Endothelial cell of umbilical vein (primary cell): ENCODE measurements around the gene MIER2. TPM values are rescaled to one million over a fixed set of nuclear protein-coding genes. Genes with fewer than 3 reads are reported as not detected.
A peak's percentile ranks its signal among the peaks of the same experiment; 100 is the strongest.

ENCODE experiments used
- BruUV-seq: library from RNA; stranded (reverse); fragments of 400-500 nt; replicated peaks from 2 replicates; lab custom pipeline; 2021; lab: Mats Ljungman, UMichigan
- CTCF ChIA-PET: fragments of 300-600, 350-600 bp; sonication (Branson Sonifier 250); formaldehyde crosslinking; loops from one replicate; lab custom pipeline; 2021; ENCODE audit warnings: antibody characterized with exemption, inconsistent platforms; lab: Charles Lee
- POLR2A ChIA-PET: fragments of 300-600, 350-600 bp; sonication (Branson Sonifier 250); formaldehyde crosslinking; loops from one replicate; lab custom pipeline; 2021; ENCODE audit warnings: antibody characterized with exemption, inconsistent platforms; lab: Charles Lee
- DNase-seq: peaks from one replicate; pipeline ENCODE4 v3.0.0-alpha.2; 2011; ENCODE audit warnings: low read depth, low spot score
- FAIRE-seq: peaks from 2 replicates; lab custom pipeline; 2011; peaks lifted over from hg19 to GRCh38; lab: Jason Lieb, UNC
- H2AFZ ChIP-seq: 2 replicates; pipeline ENCODE4 v1.6.0; 2012; ENCODE audit warnings: low read depth, low read length, control low read depth, inconsistent platforms
- H3K27ac ChIP-seq: 2 replicates; pipeline ENCODE4 v1.5.1; 2011; ENCODE audit warnings: low read depth, mild to moderate bottlenecking, control low read depth, low read length, moderate library complexity; ENCODE audit not compliant: insufficient read depth
- H3K27me3 ChIP-seq, 2 experiments: 2 replicates each; pipeline versions ENCODE4 v1.6.0 to v1.6.1; 2011; ENCODE audit warnings: low read length in 2 of 2, mixed read lengths in 1 of 2; ENCODE audit not compliant: control insufficient read depth in 2 of 2, insufficient read depth in 2 of 2
- H3K36me3 ChIP-seq, 2 experiments: 2 replicates in 1 of 2; 3 replicates in 1 of 2; pipeline ENCODE4 v1.5.1; 2011; ENCODE audit warnings: low read length in 2 of 2, mild to moderate bottlenecking in 1 of 2, moderate library complexity in 1 of 2; ENCODE audit not compliant: control insufficient read depth in 2 of 2, insufficient read depth in 2 of 2; ENCODE audit errors: extremely low read depth in 1 of 2
- H3K4me1 ChIP-seq: 3 replicates; pipeline ENCODE4 v1.5.1; 2011; ENCODE audit warnings: mild to moderate bottlenecking, low read length; ENCODE audit not compliant: control insufficient read depth, insufficient read depth; ENCODE audit errors: extremely low read depth
- H3K4me2 ChIP-seq: 2 replicates; pipeline ENCODE4 v1.6.1; 2011; ENCODE audit warnings: low read length, control low read depth, mixed read lengths; ENCODE audit not compliant: insufficient read depth
- H3K4me3 ChIP-seq, 3 experiments: fragments of 200-600 bp in 1 of 3; sonication (generic), shearing (Covaris generic) in 1 of 3; replicated peaks in 1 of 3; 2 replicates each; pipeline ENCODE4 v1.5.1; 2011 to 2016; ENCODE audit warnings: control low read depth in 3 of 3, low read length in 3 of 3, mild to moderate bottlenecking in 2 of 3, inconsistent platforms in 1 of 3, low read depth in 1 of 3, moderate library complexity in 1 of 3; ENCODE audit not compliant: insufficient read depth in 1 of 3
- H3K79me2 ChIP-seq: 2 replicates; pipeline ENCODE4 v1.6.0; 2012; ENCODE audit warnings: low read length, inconsistent platforms; ENCODE audit not compliant: control insufficient read depth, insufficient read depth
- H3K9ac ChIP-seq: replicated peaks from 2 replicates; pipeline ENCODE3; 2011; ENCODE audit warnings: low read length, control low read depth; ENCODE audit not compliant: insufficient read depth; ENCODE audit errors: extremely low read depth
- H3K9me1 ChIP-seq: replicated peaks from 3 replicates; pipeline ENCODE4 v1.6.0; 2011; ENCODE audit warnings: mild to moderate bottlenecking, low read length; ENCODE audit not compliant: control insufficient read depth, insufficient read depth; ENCODE audit errors: extremely low read depth
- H3K9me3 ChIP-seq: replicated peaks from 2 replicates; pipeline ENCODE4 v1.5.1; 2012; ENCODE audit warnings: low read length, inconsistent platforms; ENCODE audit not compliant: control insufficient read depth, insufficient read depth
- H4K20me1 ChIP-seq: replicated peaks from 2 replicates; pipeline ENCODE3; 2011; ENCODE audit warnings: mild to moderate bottlenecking, low read length; ENCODE audit not compliant: control insufficient read depth, insufficient read depth; ENCODE audit errors: extremely low read depth
- FOS ChIP-seq: IDR thresholded peaks from 2 replicates; pipeline ENCODE4 v1.6.1; 2011; ENCODE audit warnings: mild to moderate bottlenecking, low read length, moderate library complexity, borderline replicate concordance; ENCODE audit not compliant: insufficient read depth
- MYC ChIP-seq: IDR thresholded peaks from one replicate; pipeline ENCODE4 v1.6.1; 2011; ENCODE audit warnings: mild to moderate bottlenecking, low read depth, low read length
- POLR2AphosphoS5 ChIP-seq: IDR thresholded peaks from 2 replicates; pipeline ENCODE4 v1.6.1; 2012; ENCODE audit warnings: low read depth, mild to moderate bottlenecking, control low read depth, low read length, moderate library complexity; ENCODE audit not compliant: insufficient read depth
- dilution Hi-C: fragments of 300-500 bp; cut with MboI; formaldehyde crosslinking; loops from one replicate; pipeline ENCODE4 v1.15.0; 2019; ENCODE audit warnings: low sequenced_read_pairs; ENCODE audit not compliant: extremely low pct_ligation_motif_present
- intact Hi-C: fragments of 100-400 bp; cut with micrococcal nuclease; formaldehyde crosslinking; loops from one replicate; pipeline ENCODE4 v1.10.0; 2022
- polyA plus RNA-seq, 4 experiments: library from polyadenylated mRNA; depleted of rRNA in 3 of 4; stranded (reverse) in 3 of 4; unstranded in 1 of 4; fragments of >200 nt; gene quantifications; 2 replicates each; pipeline versions ENCODE4 v1.2.1 to v1.2.3, GENCODE V29; 2011 to 2012; ENCODE audit warnings: missing spikeins in 1 of 4
- total RNA-seq: library from RNA; stranded (reverse); gene quantifications from 2 replicates; pipeline ENCODE4 v1.2.3, GENCODE V29; 2021
- TF ChIP-seq, protein P1 (sequence below), 2 donors: IDR thresholded peaks; 1 replicate in 1 of 2; 2 replicates in 1 of 2; pipeline ENCODE4 v1.5.1; 2011; ENCODE audit warnings: low read length in 2 of 2, mild to moderate bottlenecking in 2 of 2, moderate library complexity in 2 of 2, control low read depth in 1 of 2, inconsistent platforms in 1 of 2, low read depth in 1 of 2; ENCODE audit not compliant: insufficient read depth in 1 of 2; ENCODE audit errors: extremely low read depth in 1 of 2

Gene MIER2
- total and polyA plus RNA-seq, 2 donors (not counting 3 experiments of a cell fraction or from before 2014, with no cell fraction given) = 20.3 to 44.9 TPM

DNA sequence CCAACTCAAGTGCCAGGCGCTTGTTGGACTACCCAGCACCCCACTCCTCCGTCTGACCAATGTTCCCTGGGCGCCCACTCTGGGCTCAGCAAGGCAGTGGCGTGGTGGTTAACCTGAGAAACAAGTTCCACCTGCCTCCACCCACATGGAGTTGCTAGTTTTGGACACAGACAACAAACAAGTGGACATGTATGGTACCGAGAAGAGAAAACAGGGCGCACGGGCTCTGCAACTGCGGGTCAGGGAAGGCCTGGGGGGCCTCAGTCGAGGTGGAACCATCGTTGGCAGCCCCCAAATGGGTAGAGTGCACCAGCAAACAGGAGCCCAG, 2.5 kb downstream of the MIER2 start:
- H3K4me3 ChIP-seq = peak overlapping the region in 2 of 3 experiments; percentile 17 to 89
- POLR2A ChIA-PET = interaction anchor here (1.3 kb wide), 1 partner anchor 165 kb away, joined by 3 read pairs; no protein-coding TSS in a partner anchor
- no TSS peak for BruUV-seq
- H3K27ac ChIP-seq = peak overlapping the region; percentile 63
- no peak for DNase-seq
- peaks cover 66% of the 10 kb centered on the region for H3K79me2 ChIP-seq
- intact Hi-C loops = loop anchor here (5.0 to 10.0 kb wide), 2 partner anchors 47 to 145 kb away; partner anchors contain the start of gene PLPP2
- dilution Hi-C loops = no loop called here
- peak overlapping the region; percentile 88 for H3K4me2 ChIP-seq
- no peaks in the 10 kb centered on the region for H3K9me1 ChIP-seq
- FAIRE-seq = no peak
- CTCF ChIA-PET = interaction anchor here (1.0 to 1.8 kb wide), 4 partner anchors 46 to 168 kb away, joined by 3 to 8 read pairs (median 6); no protein-coding TSS in a partner anchor
- TF ChIP-seq MYC (no peak), FOS (no peak), POLR2AphosphoS5 (no peak)
- TF ChIP-seq, protein P1, sequence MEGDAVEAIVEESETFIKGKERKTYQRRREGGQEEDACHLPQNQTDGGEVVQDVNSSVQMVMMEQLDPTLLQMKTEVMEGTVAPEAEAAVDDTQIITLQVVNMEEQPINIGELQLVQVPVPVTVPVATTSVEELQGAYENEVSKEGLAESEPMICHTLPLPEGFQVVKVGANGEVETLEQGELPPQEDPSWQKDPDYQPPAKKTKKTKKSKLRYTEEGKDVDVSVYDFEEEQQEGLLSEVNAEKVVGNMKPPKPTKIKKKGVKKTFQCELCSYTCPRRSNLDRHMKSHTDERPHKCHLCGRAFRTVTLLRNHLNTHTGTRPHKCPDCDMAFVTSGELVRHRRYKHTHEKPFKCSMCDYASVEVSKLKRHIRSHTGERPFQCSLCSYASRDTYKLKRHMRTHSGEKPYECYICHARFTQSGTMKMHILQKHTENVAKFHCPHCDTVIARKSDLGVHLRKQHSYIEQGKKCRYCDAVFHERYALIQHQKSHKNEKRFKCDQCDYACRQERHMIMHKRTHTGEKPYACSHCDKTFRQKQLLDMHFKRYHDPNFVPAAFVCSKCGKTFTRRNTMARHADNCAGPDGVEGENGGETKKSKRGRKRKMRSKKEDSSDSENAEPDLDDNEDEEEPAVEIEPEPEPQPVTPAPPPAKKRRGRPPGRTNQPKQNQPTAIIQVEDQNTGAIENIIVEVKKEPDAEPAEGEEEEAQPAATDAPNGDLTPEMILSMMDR (IDR thresholded peaks at IDR 0.05; ENCODE audit: extremely low read depth in 1 of 2, insufficient read depth in 1 of 2, low read depth in 1 of 2, low read length in 2 of 2) = no peak
- no peaks in the 10 kb centered on the region for H3K36me3 ChIP-seq
- no peaks in the 10 kb centered on the region for H3K27me3 ChIP-seq
- H4K20me1 ChIP-seq = no peaks in the 10 kb centered on the region
- H3K4me1 ChIP-seq = peaks cover 37% of the 10 kb centered on the region
- no peaks in the 10 kb centered on the region for H3K9me3 ChIP-seq
- H2AFZ ChIP-seq = no peak overlapping the region
- peak overlapping the region; percentile 26 for H3K9ac ChIP-seq
